CD4-positive, alpha-beta T cell (primary cell): ENCODE data around the gene USP47. TPM values are rescaled to one million over a fixed set of nuclear protein-coding genes. Genes with fewer than 3 reads are reported as not detected.

ENCODE experiments used
- ATAC-seq: fragments of 200-7000 bp; cut with Tn5 transposase; one replicate; pipeline ENCODE4 v1.10.0; 2022; ENCODE audit warnings: mild to moderate bottlenecking; ENCODE audit not compliant: poor library complexity
- CTCF ChIA-PET: fragments of 350-600 bp; sonication (Branson Sonifier 250); formaldehyde crosslinking; loops from one replicate; lab custom pipeline; 2021; ENCODE audit warnings: antibody characterized with exemption, inconsistent platforms; lab: Charles Lee
- POLR2A ChIA-PET: fragments of 350-600 bp; sonication (Branson Sonifier 250); formaldehyde crosslinking; loops from one replicate; lab custom pipeline; 2021; ENCODE audit warnings: antibody characterized with exemption, inconsistent platforms; lab: Charles Lee
- DNase-seq, 14 experiments: peaks; one replicate each; pipeline ENCODE4 v3.0.0-alpha.2; 2013 to 2020; ENCODE audit warnings: mixed read lengths in 2 of 14
- H3K27ac ChIP-seq, 2 donors: one replicate each; pipeline versions ENCODE4 v1.5.1 to v1.7.0; 2013; ENCODE audit warnings: low read length in 2 of 2, low read depth in 1 of 2, mild to moderate bottlenecking in 1 of 2
- H3K27me3 ChIP-seq, 2 experiments: 1 replicate in 1 of 2; 2 replicates in 1 of 2; pipeline versions ENCODE4 v1.6.1 to v1.7.0; 2013; ENCODE audit warnings: low read length in 2 of 2, control low read depth in 1 of 2, mild to moderate bottlenecking in 1 of 2, moderate library complexity in 1 of 2; ENCODE audit not compliant: insufficient read depth in 2 of 2, control insufficient read depth in 1 of 2
- H3K36me3 ChIP-seq: one replicate; pipeline ENCODE4 v1.6.1; 2013; ENCODE audit warnings: low read length, control low read depth; ENCODE audit not compliant: insufficient read depth
- H3K4me1 ChIP-seq: one replicate; pipeline ENCODE4 v1.6.1; 2013; ENCODE audit warnings: low read length, control low read depth; ENCODE audit not compliant: insufficient read depth
- H3K4me3 ChIP-seq: one replicate; pipeline ENCODE4 v1.5.1; 2013; ENCODE audit warnings: mild to moderate bottlenecking, low read length, moderate library complexity
- H3K9me3 ChIP-seq, 2 experiments: 1 replicate in 1 of 2; 2 replicates in 1 of 2; pipeline versions ENCODE4 v1.6.1 to v1.7.0; 2013; ENCODE audit warnings: low read length in 2 of 2, mild to moderate bottlenecking in 2 of 2, control low read depth in 1 of 2, moderate library complexity in 1 of 2; ENCODE audit not compliant: control insufficient read depth in 1 of 2, insufficient read depth in 1 of 2
- H3K27ac Mint-ChIP-seq: one replicate; pipeline ENCODE4 v1.8.0; 2020; ENCODE audit warnings: mixed read lengths
- H3K27me3 Mint-ChIP-seq: one replicate; pipeline ENCODE4 v1.8.0; 2021; ENCODE audit warnings: mixed read lengths
- H3K36me3 Mint-ChIP-seq: one replicate; pipeline ENCODE4 v1.8.0; 2021; ENCODE audit warnings: low read depth, mixed read lengths
- H3K4me1 Mint-ChIP-seq: one replicate; pipeline ENCODE4 v1.8.0; 2021; ENCODE audit warnings: low read depth, mixed read lengths
- H3K4me3 Mint-ChIP-seq: one replicate; pipeline ENCODE4 v1.8.0; 2020; ENCODE audit warnings: mild to moderate bottlenecking, mixed read lengths
- H3K9me3 Mint-ChIP-seq: one replicate; pipeline ENCODE4 v1.8.0; 2020; ENCODE audit warnings: mixed read lengths
- CTCF ChIP-seq: fragments of 200-600 bp; IDR thresholded peaks from one replicate; pipeline ENCODE4 v1.8.0; 2022; ENCODE audit warnings: antibody characterized with exemption, mild to moderate bottlenecking
- intact Hi-C, 2 experiments: fragments of 100-400 bp; cut with DNase I in 1 of 2; cut with micrococcal nuclease in 1 of 2; formaldehyde crosslinking; loops; one replicate each; pipeline versions ENCODE4 v1.15.1 to v1.9.0; 2023 to 2025; cut with DNase I, micrococcal nuclease
- total RNA-seq, 174 experiments: library from RNA in 2 of 174; stranded (reverse) in 2 of 174; gene quantifications; one replicate each; pipeline ENCODE4 v1.2.3 and lab custom pipeline; 2021 to 2026

USP47 gene
- total RNA-seq, 2 experiments from 2014 or later: 97.0 to 100 TPM

GRCh38 chr11:11981840-11982239, 140.1 kb downstream of the USP47 start:
- Mint-ChIP-seq H3K36me3 (no peaks in the 10 kb centered on the region), H3K9me3 (no peaks in the 10 kb centered on the region), H3K4me1 (no peaks in the 10 kb centered on the region), H3K27ac (no peak overlapping the region), H3K4me3 (no peak overlapping the region), H3K27me3 (no peaks in the 10 kb centered on the region)
- ChIA-PET POLR2A (no interaction called here), CTCF (no interaction called here)
- Histone ChIP-seq H3K36me3 (no peaks in the 10 kb centered on the region), H3K9me3 (peaks cover 0 to 15% of the 10 kb centered on the region in 2 experiments), H3K27me3 (no peaks in the 10 kb centered on the region), H3K4me1 (no peaks in the 10 kb centered on the region), H3K4me3 (no peak overlapping the region), H3K27ac (no peak overlapping the region)
- DNase-seq (no peak), ATAC-seq (no peak)
- intact Hi-C loops: no loop called here
- no peak for TF ChIP-seq CTCF

GRCh38 chr11:11982461-11982860, 140.7 kb downstream of the USP47 start:
- Histone ChIP-seq H3K4me1 (no peaks in the 10 kb centered on the region), H3K36me3 (no peaks in the 10 kb centered on the region), H3K9me3 (peaks cover 0 to 15% of the 10 kb centered on the region in 2 experiments), H3K27me3 (no peaks in the 10 kb centered on the region), H3K27ac (no peak overlapping the region), H3K4me3 (no peak overlapping the region)
- ChIA-PET CTCF (no interaction called here), POLR2A (interaction anchor here (0.5 kb wide), 1 partner anchor 213 kb away, joined by 6 read pairs; no protein-coding TSS in a partner anchor)
- DNase-seq (no peak), ATAC-seq (no peak)
- no peaks in the 10 kb centered on the region for H3K4me1 Mint-ChIP-seq
- H3K36me3 Mint-ChIP-seq: no peaks in the 10 kb centered on the region
- no peaks in the 10 kb centered on the region for H3K9me3 Mint-ChIP-seq
- no peaks in the 10 kb centered on the region for H3K27me3 Mint-ChIP-seq
- no peak overlapping the region for H3K4me3 Mint-ChIP-seq
- no peak overlapping the region for H3K27ac Mint-ChIP-seq
- intact Hi-C loops: no loop called here
- no peak for TF ChIP-seq CTCF

GRCh38 chr11:11982975-11983374, 141.2 kb downstream of the USP47 start:
- Mint-ChIP-seq H3K27ac (no peak overlapping the region), H3K36me3 (no peaks in the 10 kb centered on the region), H3K4me1 (no peaks in the 10 kb centered on the region), H3K4me3 (no peak overlapping the region), H3K9me3 (no peaks in the 10 kb centered on the region), H3K27me3 (no peaks in the 10 kb centered on the region)
- POLR2A ChIA-PET: interaction anchor here (0.5 kb wide), 1 partner anchor 212 kb away, joined by 6 read pairs; no protein-coding TSS in a partner anchor
- ATAC-seq (no peak), DNase-seq (no peak)
- Histone ChIP-seq H3K4me1 (no peaks in the 10 kb centered on the region), H3K27me3 (no peaks in the 10 kb centered on the region), H3K4me3 (no peak overlapping the region), H3K36me3 (no peaks in the 10 kb centered on the region), H3K27ac (no peak overlapping the region), H3K9me3 (peaks cover 0 to 15% of the 10 kb centered on the region in 2 experiments)
- CTCF ChIA-PET: no interaction called here
- no peak for TF ChIP-seq CTCF
- intact Hi-C loops: no loop called here
